DMS153 treated with DMSO at 0.1 percent for 48 hours (cell line): ENCODE results near the gene ZDHHC14.

Source experiments
- DNase-seq: peaks from one replicate; lab custom pipeline; 2025; ENCODE audit not compliant: unreplicated experiment; lab: John Stamatoyannopoulos, UW

ZDHHC14 gene

GRCh38 chr6:157530126-157530525 is 149.1 kb downstream of the ZDHHC14 start:
- no peak for DNase-seq

- no peak for DNase-seq
These were observed 149.8 kb downstream of the ZDHHC14 start for GRCh38 chr6:157530724-157531168.

- DNase-seq, result no peak
These were observed 150.4 kb downstream of the ZDHHC14 start for GRCh38 chr6:157531169-157531985.

GRCh38 chr6:157531986-157532365 is 151.0 kb downstream of the ZDHHC14 start:
- no peak for DNase-seq

- DNase-seq, result no peak
These were observed 152.3 kb downstream of the ZDHHC14 start for GRCh38 chr6:157533048-157533871.

GRCh38 chr6:157534134-157534871 is 153.3 kb downstream of the ZDHHC14 start:
- DNase-seq, result no peak

GRCh38 chr6:157534977-157535339 is 154.0 kb downstream of the ZDHHC14 start:
- no peak for DNase-seq

GRCh38 chr6:157535340-157536222 is 154.6 kb downstream of the ZDHHC14 start:
- no peak for DNase-seq

GRCh38 chr6:157536223-157536545 is 155.2 kb downstream of the ZDHHC14 start:
- no peak for DNase-seq

GRCh38 chr6:157537556-157537955 is 156.6 kb downstream of the ZDHHC14 start:
- DNase-seq, result no peak

- no peak for DNase-seq
These were observed 157.2 kb downstream of the ZDHHC14 start for GRCh38 chr6:157538168-157538567.

GRCh38 chr6:157538698-157539097 is 157.7 kb downstream of the ZDHHC14 start:
- no peak for DNase-seq

GRCh38 chr6:157539421-157539822 is 158.4 kb downstream of the ZDHHC14 start:
- DNase-seq, result no peak

GRCh38 chr6:157539900-157540752 is 159.1 kb downstream of the ZDHHC14 start:
- no peak for DNase-seq

- DNase-seq, result no peak
These were observed 160.8 kb downstream of the ZDHHC14 start for GRCh38 chr6:157541618-157542413.

- DNase-seq, result no peak
These were observed 161.6 kb downstream of the ZDHHC14 start for GRCh38 chr6:157542414-157543160.

- no peak for DNase-seq
These were observed 165.3 kb downstream of the ZDHHC14 start for GRCh38 chr6:157546321-157546720.

- no peak for DNase-seq
These were observed 166.1 kb downstream of the ZDHHC14 start for GRCh38 chr6:157547112-157547511.
